GM21529 (cell line): ENCODE results near the gene NBDY.

Source experiments
- ATAC-seq: cut with Tn5 transposase; IDR thresholded peaks from one replicate; pipeline ENCODE4 v1.9.1; 2021; ENCODE audit not compliant: unreplicated experiment

NBDY gene

DNA sequence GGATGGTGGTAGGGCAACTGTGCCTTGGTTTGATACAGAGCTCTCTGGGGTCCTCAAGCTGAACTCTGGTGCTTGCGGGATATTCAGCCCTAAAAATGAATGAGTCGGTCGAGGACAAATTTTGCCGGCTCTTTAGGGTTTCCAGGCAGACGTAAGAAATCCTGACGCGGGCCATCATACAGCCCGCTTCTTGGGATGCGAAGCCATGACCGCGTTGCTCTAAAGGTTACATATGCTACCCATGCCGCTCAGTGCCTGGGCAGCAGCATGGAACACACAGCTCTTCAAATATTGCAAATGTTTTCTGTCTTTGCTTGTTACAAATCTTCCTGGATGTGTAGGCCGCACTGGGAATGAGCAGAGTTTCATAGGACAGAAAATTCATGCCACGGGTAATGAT lies 55.6 kb downstream of the NBDY start:
- ATAC-seq = no peak

DNA sequence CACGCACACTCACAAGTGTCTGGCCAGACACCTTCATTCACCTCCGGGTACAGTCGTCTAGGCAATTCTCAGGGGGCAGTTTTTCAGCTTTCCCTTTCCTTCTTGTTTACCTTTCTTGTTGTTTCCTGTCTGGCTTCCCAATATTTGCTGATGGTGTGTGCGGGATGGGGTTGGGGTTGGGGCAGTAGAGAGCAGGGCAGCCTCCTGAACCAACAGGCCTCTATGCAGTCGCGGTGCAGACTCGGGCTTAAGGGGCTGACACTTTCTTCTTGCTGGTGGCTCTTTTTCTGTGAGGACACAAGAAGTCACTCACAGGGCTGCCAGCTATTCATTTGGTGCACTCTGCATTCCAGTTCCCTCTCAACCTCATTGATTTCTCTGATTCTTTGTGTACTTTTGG lies 56.4 kb downstream of the NBDY start:
- ATAC-seq = no peak

DNA sequence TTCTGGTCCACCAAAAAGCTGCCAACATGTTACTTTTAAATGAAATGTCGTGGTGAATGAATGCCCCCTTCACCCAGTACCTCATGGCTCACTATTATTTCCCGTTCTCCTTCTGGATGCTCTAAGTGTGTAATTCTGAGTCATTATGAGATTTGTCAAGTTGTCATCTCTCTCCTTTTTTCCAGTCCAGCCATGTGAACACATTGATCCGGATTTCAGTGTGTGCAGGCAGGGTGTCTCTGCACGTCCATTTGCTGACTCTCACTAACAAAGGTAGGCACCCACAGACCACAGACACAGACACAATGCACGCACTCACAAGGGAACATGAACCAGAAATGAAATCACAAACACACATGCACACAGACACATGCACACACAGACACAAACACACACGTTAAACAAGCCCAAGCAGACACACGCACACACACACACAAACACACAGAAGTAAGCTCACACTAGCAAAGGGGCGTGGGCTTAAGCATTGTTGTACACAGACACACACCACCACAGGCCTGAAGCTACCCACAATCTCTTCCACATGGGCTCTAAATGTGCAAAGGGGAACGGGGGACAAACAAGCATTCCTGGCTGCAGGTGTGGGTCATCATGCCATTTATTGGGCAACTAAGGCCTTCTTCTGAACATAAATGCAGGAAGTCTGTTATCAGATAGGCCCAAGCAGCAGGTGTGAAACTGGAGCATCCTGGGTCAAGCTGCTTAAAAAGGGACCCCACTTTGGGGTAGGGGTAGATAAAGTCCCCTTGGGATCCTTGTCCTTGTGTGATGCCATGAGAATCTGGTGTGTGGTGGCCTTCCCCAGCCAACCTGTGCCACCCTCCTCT lies 58.1 kb downstream of the NBDY start:
- no peak for ATAC-seq

DNA sequence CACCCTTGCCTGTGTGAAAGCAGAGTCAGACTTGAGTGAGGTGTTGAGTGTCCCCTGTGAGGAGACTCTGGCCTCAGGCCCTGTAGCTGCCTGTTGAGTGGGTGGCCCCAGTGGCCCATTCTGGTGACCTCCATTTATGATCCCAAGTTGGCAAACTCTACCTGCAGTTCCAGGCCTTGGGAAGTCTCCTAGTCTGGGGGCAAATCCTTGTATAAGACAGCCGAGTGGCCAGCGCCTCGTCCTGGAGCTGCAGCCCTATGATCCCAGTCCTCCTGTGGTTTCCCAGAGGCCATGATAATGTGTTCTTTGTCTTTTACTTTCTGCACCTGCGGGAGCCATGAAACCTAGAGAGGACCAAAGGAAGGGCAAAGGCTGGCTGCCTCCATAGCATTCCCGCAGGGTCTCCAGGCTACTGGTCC lies 58.7 kb downstream of the NBDY start:
- no peak for ATAC-seq

DNA sequence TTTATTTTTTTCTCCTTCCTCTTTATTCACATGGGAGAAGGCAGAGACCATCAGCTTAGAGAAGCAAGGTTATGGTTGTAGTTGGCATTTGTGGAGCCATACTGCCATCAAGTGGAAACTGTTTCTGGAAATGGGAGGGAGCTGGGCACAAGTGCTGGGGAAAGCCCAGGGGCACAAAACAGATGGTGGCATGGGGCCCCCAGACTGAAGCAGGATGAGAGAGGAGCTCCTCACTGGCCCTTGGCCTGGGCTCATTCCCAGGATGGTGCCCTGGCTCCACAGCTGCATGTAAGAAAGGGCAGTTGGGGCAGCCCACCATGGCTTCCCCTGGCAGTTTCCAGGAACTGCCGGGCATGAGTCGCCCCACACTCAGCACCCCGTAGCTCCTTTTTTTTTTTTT lies 59.2 kb downstream of the NBDY start:
- peak; percentile 4 for ATAC-seq

DNA sequence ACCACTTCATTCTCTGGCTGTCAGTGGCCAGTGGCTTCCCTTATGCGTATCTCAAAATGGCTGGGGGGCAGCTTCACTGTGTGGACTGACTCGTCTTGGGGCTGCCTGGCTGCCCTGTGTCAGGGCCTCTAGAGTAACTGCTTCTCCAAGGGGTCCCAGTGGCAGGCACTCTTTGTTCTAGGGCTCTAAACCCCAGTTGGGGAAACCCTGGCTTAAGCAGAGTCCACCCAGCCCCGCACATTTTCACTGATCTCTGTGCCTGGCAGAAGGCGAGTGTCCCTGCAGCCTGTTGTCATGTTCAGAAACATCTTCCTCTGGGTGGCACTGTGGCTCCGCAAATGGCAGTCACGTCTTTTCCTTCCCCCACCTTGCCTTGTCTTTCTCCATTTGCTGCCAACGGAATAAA lies 59.7 kb downstream of the NBDY start:
- peak; percentile 57 for ATAC-seq

DNA sequence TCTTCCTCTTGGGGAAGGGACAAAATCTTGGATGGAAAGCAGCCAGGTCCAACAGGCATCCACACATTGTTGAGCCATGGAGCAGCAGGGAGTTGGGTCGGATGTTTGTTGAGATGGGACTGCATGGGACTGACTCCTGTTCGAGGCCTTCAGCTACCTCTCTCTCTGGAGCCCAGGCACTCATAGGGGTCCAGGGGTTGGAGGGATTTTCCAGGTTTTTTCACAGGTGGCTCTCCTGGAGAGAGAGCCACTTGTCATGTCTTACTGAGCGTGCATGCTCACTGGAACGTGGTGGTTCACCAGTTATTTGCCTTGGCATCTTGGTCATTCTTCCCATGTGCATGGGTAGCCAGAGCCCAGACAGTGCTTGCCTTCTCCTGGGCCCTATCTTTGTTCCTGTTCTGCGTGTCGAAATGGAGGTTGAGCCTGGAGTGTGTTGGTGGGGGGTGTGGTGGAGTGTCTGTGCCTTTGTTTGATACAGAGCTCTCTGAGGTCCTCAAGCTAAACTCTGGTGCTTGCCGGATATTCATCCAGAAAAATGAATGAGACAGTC lies 60.6 kb downstream of the NBDY start:
- no peak for ATAC-seq

DNA sequence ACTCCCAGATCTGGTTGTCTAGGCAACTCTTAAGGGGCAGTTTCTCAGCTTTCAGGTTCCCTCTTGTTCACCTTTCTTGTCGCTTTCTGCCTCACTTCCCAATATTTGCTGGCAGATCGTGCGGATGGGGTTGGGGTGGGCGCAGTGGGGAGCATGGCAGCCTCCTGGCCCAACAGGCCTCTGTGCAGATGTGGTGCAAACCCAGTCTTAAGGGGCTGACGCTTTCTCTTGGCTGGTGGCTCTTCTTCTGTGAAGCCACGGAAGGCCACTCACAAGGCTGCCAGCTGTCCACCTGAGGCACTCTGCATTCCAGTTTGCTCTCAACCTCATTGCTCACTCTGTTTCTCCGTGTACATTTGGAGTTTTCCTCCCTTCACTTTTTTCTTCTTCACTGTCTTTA lies 61.7 kb downstream of the NBDY start:
- no peak for ATAC-seq

DNA sequence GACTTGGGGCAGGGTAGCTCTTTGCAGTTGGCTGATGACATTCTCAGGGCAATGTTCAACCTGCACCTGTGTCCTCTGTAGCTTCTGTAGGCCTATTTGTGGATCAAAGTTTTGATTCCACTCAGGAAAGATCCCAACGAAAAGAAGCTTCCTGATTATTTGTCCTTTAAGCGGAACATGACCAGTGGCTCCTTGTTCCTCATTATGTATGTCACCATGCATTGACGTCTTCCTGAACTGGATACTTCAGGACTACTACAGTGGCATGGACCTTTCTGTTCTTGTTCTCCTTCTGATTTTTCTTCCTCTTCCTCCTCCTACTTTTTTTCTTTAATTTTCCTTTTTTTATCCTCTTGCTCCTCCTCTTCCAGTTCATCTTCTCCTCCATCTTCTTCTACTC lies 62.4 kb downstream of the NBDY start:
- no peak for ATAC-seq

DNA sequence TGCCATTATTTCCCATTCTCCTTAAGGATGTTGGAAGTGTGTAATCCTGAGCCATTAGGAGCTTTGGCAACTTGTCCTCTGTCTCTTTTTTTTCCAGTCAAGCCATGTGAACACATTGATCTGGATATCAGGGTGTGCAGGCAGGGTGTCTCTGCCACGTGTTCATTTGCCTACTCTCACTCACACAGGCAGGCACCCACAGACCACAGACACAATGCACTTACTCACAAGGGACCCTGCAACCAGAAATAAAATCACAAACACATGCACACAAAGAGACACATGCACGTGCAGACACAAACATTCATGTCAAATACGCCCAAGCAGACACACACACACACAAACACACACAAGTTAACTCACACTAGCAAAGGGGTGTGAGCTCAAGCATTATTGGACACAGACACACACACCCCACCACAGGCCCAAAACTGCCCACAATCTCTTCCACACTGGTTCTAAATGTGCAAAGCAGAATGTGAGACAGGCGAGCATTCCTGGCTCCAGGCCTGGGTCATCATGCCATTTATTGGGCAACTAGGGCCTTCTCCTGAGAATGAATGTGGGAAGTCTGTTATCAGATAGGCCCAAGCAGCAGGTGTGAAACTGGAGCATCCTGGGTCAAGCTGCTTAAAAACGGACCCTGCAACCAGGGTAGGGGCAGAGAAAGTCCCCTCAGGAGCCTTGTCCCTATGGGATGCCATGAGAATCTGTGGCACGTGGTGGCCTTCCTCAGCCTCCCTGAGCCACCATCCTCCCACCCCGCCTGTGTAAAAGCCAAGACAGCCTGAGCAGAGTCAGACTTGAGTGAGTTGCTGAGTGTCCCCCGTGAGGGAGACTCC lies 63.4 kb downstream of the NBDY start:
- ATAC-seq = no peak

DNA sequence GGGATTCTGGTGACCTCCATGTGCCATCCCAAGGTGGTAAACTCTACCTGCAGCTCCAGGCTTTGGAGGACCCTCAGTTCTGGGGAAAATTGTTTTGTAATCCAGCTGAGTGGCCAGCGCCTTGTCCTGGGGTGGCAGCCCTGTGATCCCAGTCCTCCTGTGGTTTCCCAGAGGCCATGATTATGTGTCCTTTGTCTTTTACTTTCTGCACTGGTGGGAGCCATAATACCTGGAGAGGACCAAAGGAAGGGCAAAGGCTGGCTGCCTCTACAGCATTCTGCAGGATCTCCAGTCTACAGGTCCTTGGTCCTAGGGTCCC lies 64.0 kb downstream of the NBDY start:
- ATAC-seq = no peak

DNA sequence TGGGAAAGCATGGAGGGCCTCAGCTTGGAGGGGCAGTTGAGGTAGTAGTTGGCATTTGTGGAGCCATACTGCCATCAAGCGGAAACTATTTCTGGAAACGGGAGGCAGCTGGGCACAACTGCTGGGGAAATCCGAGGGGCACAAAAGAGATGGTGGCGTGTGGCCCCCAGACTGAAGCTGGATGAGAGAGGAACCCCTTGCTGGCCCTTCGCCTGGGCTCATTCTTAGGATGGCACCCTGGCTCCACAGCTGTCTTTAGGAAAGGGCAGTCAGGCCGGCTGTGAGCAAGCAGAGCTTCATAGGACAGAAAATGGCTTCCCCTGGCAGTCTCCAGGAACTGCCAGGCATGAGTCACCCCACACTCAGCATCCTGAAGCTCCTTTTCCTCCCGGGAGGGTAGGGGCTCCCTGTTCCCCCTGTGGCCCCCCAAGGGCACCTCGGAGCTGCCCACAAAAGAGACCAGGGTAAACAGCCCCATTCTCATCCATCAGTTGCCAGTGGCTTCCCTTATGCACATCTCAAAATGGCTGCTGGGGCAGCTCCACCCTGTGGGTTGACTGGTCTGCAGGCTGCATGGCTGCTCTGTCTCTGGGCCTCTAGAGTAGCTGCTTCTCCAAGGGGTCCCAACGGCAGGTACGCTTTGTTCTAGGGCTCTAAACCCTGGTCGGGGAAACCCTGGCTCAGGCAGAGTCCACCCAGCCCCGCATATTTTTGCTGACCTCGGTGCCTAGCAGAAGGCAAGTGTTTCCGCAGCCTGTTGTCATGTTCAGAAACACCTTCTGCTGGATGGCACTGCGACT lies 64.7 kb downstream of the NBDY start:
- ATAC-seq = no peak

DNA sequence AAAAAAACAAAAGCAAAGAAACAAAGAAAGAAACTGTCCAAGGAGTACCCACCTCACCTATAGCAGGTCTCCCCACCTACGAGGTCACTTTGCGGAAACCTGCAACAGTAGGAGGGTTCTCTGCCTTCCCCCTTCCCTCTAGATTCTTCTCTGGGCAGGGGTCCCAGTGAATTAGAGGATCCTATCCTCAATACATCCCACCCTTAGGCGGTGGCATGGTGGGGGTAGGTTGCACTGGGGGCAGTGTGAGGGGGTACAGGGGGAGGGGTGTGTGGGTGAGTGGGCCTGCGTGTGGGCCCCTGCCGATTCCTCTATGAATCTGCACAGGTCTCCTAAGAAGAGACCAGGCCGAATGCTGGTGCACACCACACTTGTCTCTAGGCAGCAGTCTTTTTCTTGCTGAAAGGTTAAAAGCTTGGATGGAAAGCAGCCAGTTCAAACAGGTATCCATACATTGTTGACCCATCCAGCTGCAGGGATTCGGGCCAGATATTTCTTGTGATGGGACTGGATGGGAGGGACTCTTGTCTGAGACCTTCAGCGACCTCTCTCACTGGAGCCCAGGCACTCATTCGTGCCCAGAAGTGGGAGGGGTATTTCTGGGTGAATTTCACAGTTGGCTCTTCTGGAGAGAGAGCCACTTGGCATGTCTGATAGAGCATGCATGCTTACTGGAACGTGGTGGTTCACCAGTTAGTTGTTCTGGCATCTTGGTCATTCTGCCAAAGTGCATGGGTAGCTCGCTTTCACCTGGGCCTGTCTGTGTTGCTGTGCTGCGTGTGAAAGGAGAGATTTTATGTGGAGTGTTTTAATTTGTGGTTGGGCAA lies 65.6 kb downstream of the NBDY start:
- no peak for ATAC-seq

DNA sequence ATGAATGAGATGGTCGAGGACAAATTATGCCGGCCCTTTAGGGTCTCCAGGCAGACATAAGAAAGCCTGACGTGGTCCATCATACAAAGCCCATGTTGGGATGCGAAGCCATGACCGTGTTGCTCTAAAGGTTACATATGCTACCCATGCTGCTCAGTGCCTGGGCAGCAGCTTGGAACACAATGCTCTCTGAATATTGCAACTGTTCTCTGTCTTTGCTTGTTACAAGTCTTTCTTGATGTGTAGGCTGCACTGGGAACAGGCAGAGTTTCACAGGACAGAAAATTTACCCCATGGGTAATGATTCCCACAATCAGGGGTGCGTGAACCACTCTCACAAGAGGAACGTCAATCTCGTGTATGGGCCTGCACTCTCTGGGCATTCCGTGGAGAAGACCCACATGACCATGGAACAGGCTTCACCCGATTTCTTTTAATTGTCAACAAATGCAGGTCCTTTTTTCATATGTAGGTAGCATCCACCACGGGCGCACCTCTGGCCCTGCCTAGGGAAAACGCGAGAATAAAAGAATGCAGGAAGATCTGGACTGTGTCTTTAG lies 66.3 kb downstream of the NBDY start:
- no peak for ATAC-seq

DNA sequence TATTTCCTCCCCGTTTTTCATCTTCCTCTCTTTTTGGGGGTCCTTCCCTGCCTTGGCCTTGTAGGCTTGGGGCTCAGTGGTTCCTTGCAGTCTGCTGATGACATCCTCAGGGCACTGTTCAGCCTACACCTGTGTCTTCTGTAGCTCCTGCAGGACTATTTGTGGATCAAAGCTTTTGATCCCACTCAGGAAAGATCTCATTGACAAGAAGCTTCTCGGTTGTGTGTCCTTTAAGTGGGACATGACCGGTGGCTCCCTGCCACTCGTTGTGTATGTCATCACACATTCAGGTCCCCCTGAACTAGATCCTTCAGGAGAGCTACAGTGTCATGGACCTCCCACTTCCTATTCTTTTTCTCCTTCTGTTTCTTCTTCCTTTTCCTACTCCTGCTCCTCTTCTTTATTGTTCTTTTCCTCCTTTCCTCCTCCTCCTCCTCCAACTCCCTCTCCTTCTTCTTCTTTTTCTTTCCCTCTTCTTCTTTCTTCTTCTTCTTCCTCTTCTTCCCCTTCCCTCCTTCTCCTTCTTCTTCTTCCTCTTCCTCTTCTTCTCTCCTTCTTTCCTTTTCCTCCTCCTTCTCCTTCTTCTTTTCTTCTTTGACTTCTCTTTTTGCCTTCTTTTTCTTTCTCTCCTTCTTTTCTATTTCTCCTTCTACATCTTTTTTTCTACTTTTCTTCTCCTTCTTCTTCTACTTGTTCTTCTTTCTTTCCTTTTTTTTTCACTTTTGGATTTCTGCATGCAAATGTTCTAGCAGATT lies 67.8 kb downstream of the NBDY start:
- ATAC-seq = no peak

DNA sequence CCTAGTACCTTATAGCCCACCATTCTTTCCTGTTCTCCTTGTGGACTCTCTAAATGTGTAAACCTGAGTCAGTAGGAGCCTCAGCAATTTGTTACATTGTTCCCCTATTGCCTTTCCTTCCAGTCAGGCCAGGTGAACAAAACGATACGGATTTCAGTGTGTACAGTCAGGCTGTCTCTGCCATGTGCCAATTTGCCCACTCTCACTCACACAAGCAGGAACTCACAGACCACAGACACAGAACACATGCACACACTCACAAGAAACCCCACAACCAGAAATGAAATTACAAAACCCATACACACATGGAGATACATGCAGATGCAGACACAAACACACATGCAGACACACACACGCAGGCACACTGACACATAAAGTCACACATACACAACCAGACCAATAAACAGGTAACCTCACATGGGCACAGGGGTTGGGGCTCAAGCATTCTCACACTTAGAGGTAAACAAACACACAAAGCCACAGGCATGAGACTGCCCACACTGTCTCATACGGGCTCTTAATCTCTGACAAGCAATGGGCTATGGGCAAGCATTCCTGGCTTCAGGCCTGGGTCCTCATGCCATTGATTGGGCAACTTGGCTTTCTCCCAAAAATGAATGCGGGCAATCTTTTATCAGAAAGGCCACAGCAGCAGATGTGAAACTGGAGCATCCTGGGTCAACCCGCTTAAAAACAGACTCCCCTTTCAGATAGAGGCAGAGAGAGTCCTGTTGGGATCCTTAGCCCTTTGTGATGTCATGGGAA lies 68.7 kb downstream of the NBDY start:
- ATAC-seq = no peak

DNA sequence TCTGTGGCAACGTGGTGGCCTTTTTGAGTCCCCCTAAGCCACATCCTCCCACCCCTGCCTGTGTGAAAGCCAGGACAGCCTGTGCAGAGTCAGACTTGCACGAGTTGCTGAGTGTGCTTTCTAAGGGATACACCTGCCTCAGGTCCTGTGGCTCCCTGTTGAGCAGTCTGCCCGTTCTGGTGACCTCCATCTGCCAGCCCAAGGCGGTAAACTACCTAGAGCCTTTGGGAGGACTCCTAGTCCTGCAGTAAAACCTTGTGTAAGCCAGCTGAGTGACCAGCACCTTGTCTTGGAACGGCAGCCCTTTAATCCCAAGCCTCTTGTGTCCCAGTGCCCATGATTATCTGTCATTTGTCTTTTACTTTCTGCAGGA lies 69.3 kb downstream of the NBDY start:
- no peak for ATAC-seq

DNA sequence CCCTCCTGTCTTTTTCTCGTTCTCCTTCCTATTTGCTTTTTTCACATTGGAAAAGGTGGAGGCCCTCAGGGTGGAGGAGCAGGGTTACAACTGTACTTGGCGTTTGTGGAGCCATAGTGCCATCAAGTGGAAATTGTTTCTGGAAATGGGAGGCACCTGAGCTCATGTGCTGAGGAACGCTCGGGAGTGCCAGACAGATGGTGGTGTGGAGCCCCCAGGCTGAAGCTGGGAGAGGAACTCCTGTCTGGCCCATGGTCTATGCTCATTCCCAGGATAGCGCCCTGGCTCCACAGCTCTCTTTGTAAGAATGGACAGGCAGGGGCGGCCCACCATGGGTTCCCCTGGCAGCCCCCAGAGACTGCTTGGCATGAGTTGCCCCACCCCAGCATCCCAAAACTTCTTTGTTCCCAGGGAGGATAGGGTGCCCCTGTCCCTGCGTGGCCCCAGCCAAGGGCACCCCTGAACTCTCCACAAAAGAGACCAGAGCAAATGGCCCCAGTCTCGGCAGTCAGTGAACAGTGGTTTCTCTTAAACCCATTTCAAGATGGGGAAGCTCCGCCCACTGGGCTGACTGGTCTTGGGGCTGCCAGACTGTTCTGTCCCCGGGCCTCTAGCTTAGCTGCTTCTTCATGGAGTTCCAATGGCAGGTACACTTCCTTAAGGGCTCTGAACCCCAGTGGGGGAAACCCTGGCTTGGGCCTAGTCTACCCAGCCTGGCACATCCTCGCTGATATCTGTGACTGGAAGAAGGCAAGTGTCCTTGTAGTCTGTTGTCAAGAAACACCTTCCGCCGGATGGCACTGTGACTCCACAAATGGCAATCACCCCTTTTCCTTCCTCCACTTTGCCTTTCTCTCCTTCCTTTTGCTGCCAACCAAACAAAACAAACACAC lies 70.1 kb downstream of the NBDY start:
- no peak for ATAC-seq
